ENCODE results near the gene TMEM134.

DNA sequence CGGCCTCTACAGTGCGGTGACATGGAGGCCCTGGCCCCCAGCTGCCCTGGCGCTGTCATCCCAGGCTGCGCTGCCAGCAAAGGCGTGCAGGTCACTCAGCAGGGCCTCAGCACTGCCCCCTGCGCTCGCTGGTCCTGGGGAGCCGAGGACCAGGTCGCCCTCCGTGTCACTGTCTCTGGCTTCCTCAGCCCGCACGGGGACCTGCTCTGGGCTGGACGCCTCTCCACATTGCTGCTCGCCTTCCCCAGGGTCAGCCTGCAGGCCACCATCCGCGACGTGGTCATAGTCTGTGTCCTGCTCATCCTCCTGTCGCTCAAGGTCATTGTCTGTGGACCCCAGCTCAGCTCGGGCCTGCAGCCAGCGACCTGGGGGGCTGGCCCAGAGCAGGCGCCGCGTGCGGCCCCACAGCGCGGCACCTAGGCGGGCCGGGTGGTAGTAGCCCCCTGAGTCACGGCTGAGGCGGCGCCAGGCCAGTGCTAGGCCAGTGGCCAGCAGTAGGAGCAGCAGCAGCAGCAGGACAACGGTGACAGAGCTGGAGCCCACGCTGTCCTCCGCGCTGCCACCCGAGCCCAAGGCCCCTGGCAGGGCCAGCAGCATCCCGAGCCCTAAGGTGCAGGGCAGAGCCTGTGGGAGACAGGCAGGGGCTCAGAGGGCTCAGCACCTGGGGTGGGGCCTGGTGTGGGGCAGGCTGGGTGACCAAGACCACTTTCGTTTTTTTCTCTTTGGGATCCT, 33.2 kb downstream of the TMEM134 start:
- TF ChIP-seq CTCF (IDR thresholded peaks at IDR 0.05) (no peak), EP300 (IDR thresholded peaks at IDR 0.05) (no peak)

Measured in suprapubic skin (tissue), 3 donors.